ENCODE data around the gene RAB33A.
A peak's percentile ranks its signal among the peaks of the same experiment; 100 is the strongest.

Gene RAB33A

DNA sequence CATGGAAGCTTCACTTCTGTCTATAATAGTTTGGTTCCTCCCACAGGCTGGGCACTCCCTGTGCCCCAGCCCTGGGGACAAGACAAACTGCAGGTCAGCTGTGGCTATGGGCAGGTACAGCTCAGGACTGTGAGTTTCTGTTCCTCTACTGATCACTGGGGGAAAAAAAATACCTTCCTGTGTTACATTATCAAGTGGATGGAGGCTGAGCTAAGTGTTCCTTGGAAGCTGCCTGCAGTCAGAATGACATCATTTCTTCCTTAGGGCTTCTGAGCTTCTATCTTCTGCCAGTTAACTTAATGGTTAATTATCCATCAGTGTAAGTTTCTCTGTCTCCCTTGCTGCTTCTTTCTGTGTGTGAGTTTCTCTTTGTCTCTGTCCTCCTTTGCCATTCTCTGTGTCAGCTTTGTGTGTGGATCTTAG is 4.6 kb downstream of the RAB33A start:
- Histone ChIP-seq H2BK15ac (ENCODE audit: low read length) (no peak overlapping the region), H2BK12ac (ENCODE audit: low read length) (no peak overlapping the region), H3K79me1 (ENCODE audit: low read depth, low read length) (no peaks in the 10 kb centered on the region), H3K18ac (ENCODE audit: low read length) (no peak overlapping the region), H2AFZ (ENCODE audit: low read length) (peak overlapping the region; percentile 7), H3K23ac (ENCODE audit: low read depth, low read length, poor library complexity) (no peak overlapping the region), H3K4me1 (ENCODE audit: control insufficient read depth in 2 of 2, insufficient read depth in 1 of 2, low read depth in 1 of 2, low read length in 2 of 2) (peaks cover 3 to 9% of the 10 kb centered on the region in 2 donors), H3K27me3 (ENCODE audit: control insufficient read depth in 3 of 3, insufficient read depth in 3 of 3, low read depth in 1 of 3, low read length in 3 of 3) (no peaks in the 10 kb centered on the region), H3K14ac (ENCODE audit: low read length) (no peak overlapping the region), H3K4me3 (ENCODE audit: low read length in 2 of 2) (no peak overlapping the region), H2AK5ac (ENCODE audit: low read depth, low read length) (no peak overlapping the region), H3K4me2 (ENCODE audit: insufficient read depth, low read length, poor library complexity, severe bottlenecking) (no peak overlapping the region), H3K9me3 (replicated peaks in 1 of 2; ENCODE audit: control insufficient read depth in 2 of 2, insufficient read depth in 1 of 2, low read depth in 1 of 2, low read length in 2 of 2) (no peaks in the 10 kb centered on the region), H3K27ac (replicated peaks; ENCODE audit: low read length) (no peak overlapping the region), H3K36me3 (replicated peaks in 1 of 2; ENCODE audit: control insufficient read depth in 2 of 2, insufficient read depth in 2 of 2, low read length in 2 of 2) (no peaks in the 10 kb centered on the region), H2BK5ac (ENCODE audit: low read length) (no peak overlapping the region), H4K8ac (ENCODE audit: low read depth, low read length) (no peak overlapping the region), H3K9ac (ENCODE audit: low read depth, low read length, poor library complexity) (no peak overlapping the region), H3K4ac (ENCODE audit: low read length) (no peak overlapping the region), H2BK120ac (ENCODE audit: low read depth, low read length) (no peak overlapping the region), H4K91ac (ENCODE audit: low read depth, low read length, poor library complexity) (no peak overlapping the region)
- no peak for DNase-seq (ENCODE audit: low spot score)

DNA sequence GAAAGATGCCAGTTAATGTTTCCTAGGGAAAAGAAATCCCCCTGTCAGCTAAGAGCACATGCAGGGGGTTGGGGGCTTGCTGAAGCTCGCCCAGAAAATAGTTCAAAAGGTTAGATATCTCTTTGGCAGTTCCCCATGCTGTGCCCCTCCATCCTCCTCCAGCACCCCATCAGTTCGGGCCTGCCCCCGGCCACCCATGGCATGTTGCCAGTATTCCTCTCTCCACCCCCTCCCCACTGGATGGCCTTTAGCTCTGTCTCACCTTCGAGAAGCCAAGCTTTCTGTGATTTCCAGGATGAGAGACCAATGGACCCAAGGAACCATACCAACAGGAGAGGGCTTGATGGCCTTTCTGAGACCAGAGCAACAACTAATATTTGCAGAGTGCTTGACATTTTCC is 5.2 kb downstream of the RAB33A start:
- H3K4me1 ChIP-seq (ENCODE audit: control insufficient read depth in 2 of 2, insufficient read depth in 1 of 2, low read depth in 1 of 2, low read length in 2 of 2), result peaks cover 3 to 9% of the 10 kb centered on the region in 2 donors
- DNase-seq (ENCODE audit: low spot score), result no peak
- no peak overlapping the region for H2BK15ac ChIP-seq (ENCODE audit: low read length)
- H3K4me2 ChIP-seq (ENCODE audit: insufficient read depth, low read length, poor library complexity, severe bottlenecking), result no peak overlapping the region
- H3K79me1 ChIP-seq (ENCODE audit: low read depth, low read length), result no peaks in the 10 kb centered on the region
- no CpG with 5 or more reads among the region's 4 CpGs for WGBS, 2 donors (ENCODE audit: extremely low coverage in 2 of 2, insufficient read length in 2 of 2, insufficient replicate concordance in 1 of 2)
- no peak overlapping the region for H3K4ac ChIP-seq (ENCODE audit: low read length)
- no peak overlapping the region for H3K14ac ChIP-seq (ENCODE audit: low read length)
- H3K9ac ChIP-seq (ENCODE audit: low read depth, low read length, poor library complexity), result no peak overlapping the region
- no peak overlapping the region for H3K4me3 ChIP-seq (ENCODE audit: low read length in 2 of 2)
- H2BK5ac ChIP-seq (ENCODE audit: low read length), result no peak overlapping the region
- H2AK5ac ChIP-seq (ENCODE audit: low read depth, low read length), result no peak overlapping the region
- H2BK12ac ChIP-seq (ENCODE audit: low read length), result no peak overlapping the region
- no peak overlapping the region for H3K23ac ChIP-seq (ENCODE audit: low read depth, low read length, poor library complexity)
- no peaks in the 10 kb centered on the region for H3K27me3 ChIP-seq (ENCODE audit: control insufficient read depth in 3 of 3, insufficient read depth in 3 of 3, low read depth in 1 of 3, low read length in 3 of 3)
- no peak overlapping the region for H3K18ac ChIP-seq (ENCODE audit: low read length)
- H3K9me3 ChIP-seq (replicated peaks in 1 of 2; ENCODE audit: control insufficient read depth in 2 of 2, insufficient read depth in 1 of 2, low read depth in 1 of 2, low read length in 2 of 2), result no peaks in the 10 kb centered on the region
- no peak overlapping the region for H4K91ac ChIP-seq (ENCODE audit: low read depth, low read length, poor library complexity)
- no peaks in the 10 kb centered on the region for H3K36me3 ChIP-seq (replicated peaks in 1 of 2; ENCODE audit: control insufficient read depth in 2 of 2, insufficient read depth in 2 of 2, low read length in 2 of 2)
- H3K27ac ChIP-seq (replicated peaks; ENCODE audit: low read length), result no peak overlapping the region
- no peak overlapping the region for H4K8ac ChIP-seq (ENCODE audit: low read depth, low read length)
- H2BK120ac ChIP-seq (ENCODE audit: low read depth, low read length), result no peak overlapping the region
- H2AFZ ChIP-seq (ENCODE audit: low read length), result no peak overlapping the region

- Histone ChIP-seq H2BK120ac (ENCODE audit: low read depth, low read length) (no peak overlapping the region), H4K91ac (ENCODE audit: low read depth, low read length, poor library complexity) (no peak overlapping the region), H3K79me1 (ENCODE audit: low read depth, low read length) (no peaks in the 10 kb centered on the region), H2AFZ (ENCODE audit: low read length) (no peak overlapping the region), H4K8ac (ENCODE audit: low read depth, low read length) (no peak overlapping the region), H3K4me3 (ENCODE audit: low read length in 2 of 2) (no peak overlapping the region), H3K4me2 (ENCODE audit: insufficient read depth, low read length, poor library complexity, severe bottlenecking) (no peak overlapping the region), H3K27ac (replicated peaks; ENCODE audit: low read length) (no peak overlapping the region), H3K14ac (ENCODE audit: low read length) (no peak overlapping the region), H3K9ac (ENCODE audit: low read depth, low read length, poor library complexity) (no peak overlapping the region), H3K4ac (ENCODE audit: low read length) (no peak overlapping the region), H2BK12ac (ENCODE audit: low read length) (no peak overlapping the region), H3K36me3 (replicated peaks in 1 of 2; ENCODE audit: control insufficient read depth in 2 of 2, insufficient read depth in 2 of 2, low read length in 2 of 2) (peaks cover 0 to 1% of the 10 kb centered on the region in 2 donors), H2BK5ac (ENCODE audit: low read length) (no peak overlapping the region), H2BK15ac (ENCODE audit: low read length) (no peak overlapping the region), H3K4me1 (ENCODE audit: control insufficient read depth in 2 of 2, insufficient read depth in 1 of 2, low read depth in 1 of 2, low read length in 2 of 2) (peaks cover 0 to 5% of the 10 kb centered on the region in 2 donors), H2AK5ac (ENCODE audit: low read depth, low read length) (no peak overlapping the region), H3K27me3 (ENCODE audit: control insufficient read depth in 3 of 3, insufficient read depth in 3 of 3, low read depth in 1 of 3, low read length in 3 of 3) (no peaks in the 10 kb centered on the region), H3K23ac (ENCODE audit: low read depth, low read length, poor library complexity) (no peak overlapping the region), H3K9me3 (replicated peaks in 1 of 2; ENCODE audit: control insufficient read depth in 2 of 2, insufficient read depth in 1 of 2, low read depth in 1 of 2, low read length in 2 of 2) (no peaks in the 10 kb centered on the region), H3K18ac (ENCODE audit: low read length) (no peak overlapping the region)
- DNase-seq (ENCODE audit: low spot score), result no peak
- WGBS, 2 donors (ENCODE audit: extremely low coverage in 2 of 2, insufficient read length in 2 of 2, insufficient replicate concordance in 1 of 2), result no CpG with 5 or more reads among the region's 5 CpGs
These were observed 7.4 kb downstream of the RAB33A start for GRCh38 chrX:130179170-130179569.

DNA sequence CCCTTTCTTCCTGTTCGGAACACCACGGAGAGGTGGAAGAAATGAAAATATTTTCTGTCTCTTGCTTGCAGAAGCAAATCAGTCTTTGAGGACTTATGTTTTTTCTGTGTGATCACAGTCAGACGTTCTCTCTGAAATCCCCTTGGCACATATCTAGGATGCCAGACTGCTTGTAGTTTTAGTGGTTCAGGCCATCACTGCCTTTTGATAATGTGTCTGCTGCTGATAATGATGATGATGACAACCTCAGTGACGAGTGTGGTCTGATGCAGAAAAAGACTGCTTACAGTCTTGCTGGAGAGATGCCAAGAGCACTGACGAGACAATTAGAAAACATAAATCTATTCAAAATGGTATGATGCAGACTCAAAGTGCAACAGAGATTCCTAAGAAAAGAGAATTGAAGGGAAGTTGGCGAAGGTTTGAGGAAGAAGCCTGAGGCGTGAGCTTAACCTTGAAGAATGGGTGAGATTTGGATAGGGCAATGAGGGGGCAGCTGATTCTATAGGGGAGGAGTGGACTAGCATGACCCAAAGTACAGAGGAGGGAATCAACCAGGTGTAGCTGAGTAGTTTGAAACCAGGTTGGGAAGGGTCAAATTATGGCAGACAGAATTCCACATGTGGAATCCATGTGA is 7.9 kb downstream of the RAB33A start:
- H3K27me3 ChIP-seq (ENCODE audit: control insufficient read depth in 3 of 3, insufficient read depth in 3 of 3, low read depth in 1 of 3, low read length in 3 of 3), result no peaks in the 10 kb centered on the region
- no peak overlapping the region for H4K8ac ChIP-seq (ENCODE audit: low read depth, low read length)
- peaks cover 0 to 5% of the 10 kb centered on the region in 2 donors for H3K4me1 ChIP-seq (ENCODE audit: control insufficient read depth in 2 of 2, insufficient read depth in 1 of 2, low read depth in 1 of 2, low read length in 2 of 2)
- no peaks in the 10 kb centered on the region for H3K79me1 ChIP-seq (ENCODE audit: low read depth, low read length)
- WGBS, 2 donors (ENCODE audit: extremely low coverage in 2 of 2, insufficient read length in 2 of 2, insufficient replicate concordance in 1 of 2), result no CpG with 5 or more reads among the region's 7 CpGs
- H3K4me3 ChIP-seq (ENCODE audit: low read length in 2 of 2), result no peak overlapping the region
- H4K91ac ChIP-seq (ENCODE audit: low read depth, low read length, poor library complexity), result no peak overlapping the region
- H3K36me3 ChIP-seq (replicated peaks in 1 of 2; ENCODE audit: control insufficient read depth in 2 of 2, insufficient read depth in 2 of 2, low read length in 2 of 2), result peaks cover 0 to 3% of the 10 kb centered on the region in 2 donors
- H2BK15ac ChIP-seq (ENCODE audit: low read length), result no peak overlapping the region
- H2BK12ac ChIP-seq (ENCODE audit: low read length), result no peak overlapping the region
- no peak overlapping the region for H2AFZ ChIP-seq (ENCODE audit: low read length)
- no peak overlapping the region for H2AK5ac ChIP-seq (ENCODE audit: low read depth, low read length)
- H3K27ac ChIP-seq (replicated peaks; ENCODE audit: low read length), result no peak overlapping the region
- H3K23ac ChIP-seq (ENCODE audit: low read depth, low read length, poor library complexity), result no peak overlapping the region
- no peaks in the 10 kb centered on the region for H3K9me3 ChIP-seq (replicated peaks in 1 of 2; ENCODE audit: control insufficient read depth in 2 of 2, insufficient read depth in 1 of 2, low read depth in 1 of 2, low read length in 2 of 2)
- H3K4ac ChIP-seq (ENCODE audit: low read length), result no peak overlapping the region
- H3K14ac ChIP-seq (ENCODE audit: low read length), result no peak overlapping the region
- DNase-seq (ENCODE audit: low spot score), result no peak
- no peak overlapping the region for H3K4me2 ChIP-seq (ENCODE audit: insufficient read depth, low read length, poor library complexity, severe bottlenecking)
- H2BK5ac ChIP-seq (ENCODE audit: low read length), result no peak overlapping the region
- H3K9ac ChIP-seq (ENCODE audit: low read depth, low read length, poor library complexity), result no peak overlapping the region
- no peak overlapping the region for H3K18ac ChIP-seq (ENCODE audit: low read length)
- H2BK120ac ChIP-seq (ENCODE audit: low read depth, low read length), result no peak overlapping the region

Measured in neuronal stem cell (in vitro differentiated cells).